Common myeloid progenitor, CD34-positive (primary cell): ENCODE data around the gene SYNE1.
A peak's percentile ranks its signal among the peaks of the same experiment; 100 is the strongest.

ENCODE experiments used
- CTCF ChIA-PET: fragments of 350-600 bp; sonication (Branson Sonifier 250); formaldehyde crosslinking; loops from one replicate; lab custom pipeline; 2021; ENCODE audit warnings: antibody characterized with exemption; lab: Charles Lee
- POLR2A ChIA-PET: fragments of 350-600 bp; sonication (Branson Sonifier 250); formaldehyde crosslinking; loops from one replicate; lab custom pipeline; 2021; ENCODE audit warnings: antibody characterized with exemption; lab: Charles Lee
- DNase-seq, 3 donors: peaks; one replicate each; pipeline versions ENCODE4 v3.0.0 to v3.0.0-alpha.2; 2013
- H3K27ac ChIP-seq, 2 experiments: 1 replicate in 1 of 2; 2 replicates in 1 of 2; pipeline ENCODE4 v1.7.0; 2013; ENCODE audit warnings: inconsistent platforms in 2 of 2, low read length in 2 of 2, mild to moderate bottlenecking in 2 of 2, low read depth in 1 of 2, moderate library complexity in 1 of 2; ENCODE audit not compliant: severe bottlenecking in 2 of 2, insufficient read depth in 1 of 2, poor library complexity in 1 of 2
- H3K27me3 ChIP-seq, 5 experiments: replicated peaks in 2 of 5; 1 replicate in 3 of 5; 2 replicates in 2 of 5; pipeline versions ENCODE4 v1.6.1 to v1.7.0; 2013; ENCODE audit warnings: low read length in 4 of 5, mild to moderate bottlenecking in 2 of 5, moderate library complexity in 2 of 5, inconsistent platforms in 1 of 5; ENCODE audit not compliant: insufficient read depth in 5 of 5, control insufficient read depth in 4 of 5
- H3K36me3 ChIP-seq, 4 experiments: 1 replicate in 2 of 4; 2 replicates in 2 of 4; pipeline versions ENCODE4 v1.6.1 to v1.7.0; 2013; ENCODE audit warnings: low read length in 3 of 4, control low read depth in 1 of 4, mild to moderate bottlenecking in 1 of 4; ENCODE audit not compliant: control insufficient read depth in 4 of 4, insufficient read depth in 4 of 4
- H3K4me1 ChIP-seq, 4 experiments: 1 replicate in 3 of 4; 2 replicates in 1 of 4; pipeline versions ENCODE4 v1.6.1 to v1.7.1; 2013; ENCODE audit warnings: low read length in 3 of 4, mild to moderate bottlenecking in 3 of 4, control low read depth in 1 of 4, inconsistent platforms in 1 of 4, moderate library complexity in 1 of 4; ENCODE audit not compliant: control insufficient read depth in 4 of 4, insufficient read depth in 4 of 4; ENCODE audit errors: control extremely low read depth in 1 of 4
- H3K4me3 ChIP-seq, 7 experiments: 1 replicate in 4 of 7; 2 replicates in 3 of 7; pipeline versions ENCODE4 v1.5.1 to v1.7.0; 2013; ENCODE audit warnings: mild to moderate bottlenecking in 7 of 7, low read length in 6 of 7, moderate library complexity in 6 of 7, inconsistent platforms in 2 of 7, low read depth in 2 of 7, control low read depth in 1 of 7; ENCODE audit not compliant: insufficient read depth in 4 of 7, control insufficient read depth in 1 of 7; ENCODE audit errors: extremely low read depth in 1 of 7
- H3K9me3 ChIP-seq, 5 experiments: 1 replicate in 4 of 5; 2 replicates in 1 of 5; pipeline versions ENCODE4 v1.6.1 to v1.7.1; 2013; ENCODE audit warnings: low read length in 4 of 5, mild to moderate bottlenecking in 2 of 5, inconsistent platforms in 1 of 5, low read depth in 1 of 5, moderate library complexity in 1 of 5; ENCODE audit not compliant: control insufficient read depth in 4 of 5, insufficient read depth in 2 of 5; ENCODE audit errors: control extremely low read depth in 1 of 5
- WGBS: methylation state at CpG from one replicate; pipeline ENCODE4 v1.1.5; 2013; ENCODE audit not compliant: insufficient coverage; 5-methylcytosine and 5-hydroxymethylcytosine counted together

SYNE1 gene

GRCh38 chr6:152094992-152095592, 542.1 kb downstream of the SYNE1 start:
- H3K27ac ChIP-seq = no peak overlapping the region
- no peaks in the 10 kb centered on the region for H3K27me3 ChIP-seq
- H3K9me3 ChIP-seq = no peaks in the 10 kb centered on the region
- WGBS = 83% methylated on average over 2 of the region's 3 CpGs
- no peaks in the 10 kb centered on the region for H3K36me3 ChIP-seq
- ChIA-PET CTCF (interaction anchor here (1.3 kb wide), 1 partner anchor 13 kb away, joined by 3 read pairs; no protein-coding TSS in a partner anchor), POLR2A (no interaction called here)
- H3K4me1 ChIP-seq = peaks cover 0 to 8% (median 4%) of the 10 kb centered on the region in 4 experiments
- H3K4me3 ChIP-seq = no peak overlapping the region
- peak; percentile 18 to 85 (median 83) for DNase-seq

GRCh38 chr6:152094276-152094675, 542.9 kb downstream of the SYNE1 start:
- no peak overlapping the region for H3K27ac ChIP-seq
- peaks cover 0 to 3% (median 0%) of the 10 kb centered on the region in 4 experiments for H3K4me1 ChIP-seq
- ChIA-PET CTCF (no interaction called here), POLR2A (no interaction called here)
- 95% methylated on average over 3 of the region's 4 CpGs for WGBS
- H3K9me3 ChIP-seq = no peaks in the 10 kb centered on the region
- DNase-seq = no peak
- no peak overlapping the region for H3K4me3 ChIP-seq
- no peaks in the 10 kb centered on the region for H3K27me3 ChIP-seq
- H3K36me3 ChIP-seq = no peaks in the 10 kb centered on the region

DNA sequence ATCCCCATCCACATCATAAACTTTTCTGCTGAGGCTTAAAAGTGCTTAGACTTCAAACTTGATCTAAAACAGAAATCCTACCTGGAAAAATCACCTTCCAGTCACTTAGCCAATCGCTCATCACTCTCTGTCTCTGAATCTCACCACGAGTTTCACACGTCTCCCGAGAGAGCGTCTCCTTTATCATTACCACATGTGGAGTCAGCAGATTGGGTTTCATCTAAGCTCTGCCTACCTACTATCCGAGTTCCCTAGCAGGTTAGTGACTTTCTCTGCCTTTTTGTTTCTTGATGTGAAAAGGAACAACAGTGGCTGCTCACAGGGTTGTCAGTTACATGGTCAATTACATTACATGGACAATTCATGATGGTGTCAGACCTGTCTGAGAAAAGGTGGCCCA, 543.5 kb downstream of the SYNE1 start:
- CTCF ChIA-PET = no interaction called here
- Histone ChIP-seq H3K27ac (no peak overlapping the region), H3K4me1 (peaks cover 0 to 3% (median 0%) of the 10 kb centered on the region in 4 experiments), H3K4me3 (no peak overlapping the region), H3K27me3 (no peaks in the 10 kb centered on the region), H3K9me3 (no peaks in the 10 kb centered on the region), H3K36me3 (no peaks in the 10 kb centered on the region)
- 93% methylated on average over 6 of the region's 6 CpGs for WGBS
- no peak for DNase-seq
- POLR2A ChIA-PET = no interaction called here

DNA sequence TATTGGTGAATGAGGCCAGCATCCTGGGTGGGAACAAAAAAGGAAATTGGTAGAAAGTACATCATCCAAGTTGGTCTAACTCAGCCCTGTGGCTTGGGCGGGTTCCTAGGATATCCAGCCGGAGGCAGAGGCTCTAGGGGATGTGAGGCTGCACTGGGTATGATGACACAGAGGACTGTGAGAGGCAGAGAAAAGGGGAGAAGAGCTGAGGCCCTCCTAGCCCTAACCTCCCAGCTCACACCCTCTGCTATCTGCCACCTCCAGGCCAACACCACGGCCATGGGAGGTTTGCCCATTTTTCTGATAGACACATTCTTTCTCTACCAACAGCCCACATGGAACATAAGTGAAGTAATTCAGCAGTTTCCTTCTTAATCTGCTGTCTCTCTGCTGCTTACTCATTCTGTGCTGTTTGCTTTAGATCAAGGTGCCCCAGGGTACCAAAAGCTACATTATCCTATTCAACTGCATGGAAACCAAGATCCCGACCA, 545.3 kb downstream of the SYNE1 start:
- DNase-seq = peak in 1 of 3 donors; percentile 3
- WGBS = 100% methylated on average over 2 of the region's 4 CpGs
- H3K36me3 ChIP-seq = no peaks in the 10 kb centered on the region
- H3K27ac ChIP-seq = no peak overlapping the region
- peaks cover 0 to 3% (median 0%) of the 10 kb centered on the region in 4 experiments for H3K4me1 ChIP-seq
- ChIA-PET CTCF (no interaction called here), POLR2A (no interaction called here)
- H3K9me3 ChIP-seq = no peaks in the 10 kb centered on the region
- no peaks in the 10 kb centered on the region for H3K27me3 ChIP-seq
- H3K4me3 ChIP-seq = no peak overlapping the region

DNA sequence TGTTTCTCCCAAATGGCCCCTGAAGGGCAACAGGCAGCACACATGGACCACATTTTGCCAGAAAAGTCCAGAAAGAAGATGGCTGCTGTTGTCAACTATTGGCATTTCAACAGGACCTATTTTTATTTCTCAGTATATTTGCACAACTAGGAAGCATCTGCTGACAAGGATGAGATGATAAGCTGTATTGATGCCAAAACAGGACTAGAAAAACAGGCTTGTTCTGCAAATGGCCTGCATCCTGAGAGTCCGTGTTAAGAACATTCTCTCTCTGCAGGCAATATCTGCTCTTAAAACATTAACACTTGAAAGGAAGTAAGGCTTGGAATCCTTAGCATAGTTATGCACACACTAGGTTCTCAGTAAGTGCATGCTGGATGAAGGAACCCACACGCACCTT, 546.0 kb downstream of the SYNE1 start:
- 100% methylated on average over 1 of the region's 2 CpGs for WGBS
- POLR2A ChIA-PET = no interaction called here
- peak in 1 of 3 donors; percentile 6 for DNase-seq
- H3K9me3 ChIP-seq = no peaks in the 10 kb centered on the region
- CTCF ChIA-PET = no interaction called here
- H3K4me1 ChIP-seq = peaks cover 0 to 3% (median 0%) of the 10 kb centered on the region in 4 experiments
- no peaks in the 10 kb centered on the region for H3K36me3 ChIP-seq
- H3K27me3 ChIP-seq = no peaks in the 10 kb centered on the region
- no peak overlapping the region for H3K4me3 ChIP-seq
- H3K27ac ChIP-seq = no peak overlapping the region

DNA sequence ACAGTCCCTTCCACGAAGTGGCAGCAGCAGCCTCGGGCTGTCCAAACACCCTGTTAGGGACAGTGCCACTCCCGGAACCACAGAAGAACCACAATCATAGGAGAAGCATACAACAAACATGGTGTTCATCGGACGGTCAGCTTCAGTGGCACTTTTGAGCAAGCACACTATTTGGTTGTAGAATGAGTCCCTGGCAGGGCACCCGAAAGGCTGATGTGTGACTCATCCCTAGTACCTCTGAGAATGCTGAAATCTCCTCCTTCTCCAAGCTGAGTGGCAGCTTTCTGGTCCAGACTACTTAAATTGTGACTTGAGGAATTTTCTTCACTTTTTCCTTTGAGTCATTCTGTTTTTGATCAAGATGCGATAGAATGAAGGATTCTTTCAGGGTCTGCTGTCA, 547.2 kb downstream of the SYNE1 start:
- Histone ChIP-seq H3K9me3 (no peaks in the 10 kb centered on the region), H3K27me3 (no peaks in the 10 kb centered on the region), H3K36me3 (no peaks in the 10 kb centered on the region), H3K4me1 (peaks cover 0 to 3% (median 0%) of the 10 kb centered on the region in 4 experiments), H3K27ac (no peak overlapping the region), H3K4me3 (no peak overlapping the region)
- DNase-seq = no peak
- ChIA-PET POLR2A (no interaction called here), CTCF (no interaction called here)
- WGBS = 98% methylated on average over 7 of the region's 7 CpGs

GRCh38 chr6:152087701-152088100, 549.5 kb downstream of the SYNE1 start:
- peaks cover 0 to 3% (median 0%) of the 10 kb centered on the region in 4 experiments for H3K4me1 ChIP-seq
- H3K9me3 ChIP-seq = no peaks in the 10 kb centered on the region
- no peaks in the 10 kb centered on the region for H3K36me3 ChIP-seq
- no peak overlapping the region for H3K27ac ChIP-seq
- H3K4me3 ChIP-seq = no peak overlapping the region
- H3K27me3 ChIP-seq = no peaks in the 10 kb centered on the region
- WGBS = 100% methylated on average over 1 of the region's 1 CpG
- ChIA-PET CTCF (no interaction called here), POLR2A (no interaction called here)
- no peak for DNase-seq
